GM18873 (cell line): ENCODE results near the gene CDC123.
"Not testable (repeated sequence)": the region's sequence is repeated elsewhere in the genome, so short reads cannot be mapped to it uniquely, and the experiment has no call there.

Experiments used
- ATAC-seq: cut with Tn5 transposase; IDR thresholded peaks from one replicate; pipeline ENCODE4 v1.9.1; 2021; ENCODE audit warnings: mild to moderate bottlenecking, moderate library complexity, moderate number of reproducible peaks; ENCODE audit not compliant: unreplicated experiment, low FRiP score

The CDC123 gene

GRCh38 chr10:12234687-12235086 lies 38.7 kb downstream of the CDC123 start:
- ATAC-seq = not testable (repeated sequence)

GRCh38 chr10:12235116-12235694 lies 39.2 kb downstream of the CDC123 start:
- no peak for ATAC-seq

GRCh38 chr10:12235796-12236195 lies 39.8 kb downstream of the CDC123 start:
- no peak for ATAC-seq

- ATAC-seq = no peak
Measured at GRCh38 chr10:12237265-12238220, 41.6 kb downstream of the CDC123 start.

- ATAC-seq = no peak
Measured at GRCh38 chr10:12238821-12239220, 42.8 kb downstream of the CDC123 start.

- ATAC-seq = no peak
Measured at GRCh38 chr10:12241810-12242529, 46.0 kb downstream of the CDC123 start.

- ATAC-seq = no peak
Measured at GRCh38 chr10:12243864-12244620, 48.1 kb downstream of the CDC123 start.

- no peak for ATAC-seq
Measured at GRCh38 chr10:12250181-12250580, 54.2 kb downstream of the CDC123 start.

- ATAC-seq = not testable (repeated sequence)
Measured at GRCh38 chr10:12250702-12251101, 54.7 kb downstream of the CDC123 start.

- ATAC-seq = no peak
Measured at GRCh38 chr10:12251581-12251980, 55.6 kb downstream of the CDC123 start.

- ATAC-seq = no peak
Measured at GRCh38 chr10:12252882-12253546, 57.0 kb downstream of the CDC123 start.

- ATAC-seq = no peak
Measured at GRCh38 chr10:12255048-12255447, 59.1 kb downstream of the CDC123 start.

GRCh38 chr10:12259988-12260387 lies 64.0 kb downstream of the CDC123 start:
- ATAC-seq = no peak

GRCh38 chr10:12262278-12262981 lies 66.4 kb downstream of the CDC123 start:
- ATAC-seq = no peak

GRCh38 chr10:12264204-12264940 lies 68.4 kb downstream of the CDC123 start:
- peak; percentile 86 for ATAC-seq

- ATAC-seq = no peak
Measured at GRCh38 chr10:12269056-12269455, 73.1 kb downstream of the CDC123 start.

GRCh38 chr10:12271210-12271540 lies 75.2 kb downstream of the CDC123 start:
- ATAC-seq = no peak

- not testable (repeated sequence) for ATAC-seq
Measured at GRCh38 chr10:12277862-12278261, 81.9 kb downstream of the CDC123 start.

- no peak for ATAC-seq
Measured at GRCh38 chr10:12279281-12279680, 83.3 kb downstream of the CDC123 start.
